Lower leg skin (tissue), 3 donors: ENCODE data around the gene BORCS5.

Experiments
- POLR2A ChIP-seq, 2 donors: fragments of 450-650 bp; IDR thresholded peaks; one replicate each; pipeline ENCODE4 v1.6.1; 2016 to 2017; ENCODE audit warnings: antibody characterized with exemption in 2 of 2, mild to moderate bottlenecking in 1 of 2, moderate library complexity in 1 of 2
- TF ChIP-seq, protein P1 (sequence below), 3 donors: fragments of 450-650 bp; IDR thresholded peaks; one replicate each; pipeline ENCODE4 v1.5.1; 2016; ENCODE audit warnings: antibody characterized with exemption in 3 of 3, mild to moderate bottlenecking in 3 of 3, moderate library complexity in 2 of 3

DNA sequence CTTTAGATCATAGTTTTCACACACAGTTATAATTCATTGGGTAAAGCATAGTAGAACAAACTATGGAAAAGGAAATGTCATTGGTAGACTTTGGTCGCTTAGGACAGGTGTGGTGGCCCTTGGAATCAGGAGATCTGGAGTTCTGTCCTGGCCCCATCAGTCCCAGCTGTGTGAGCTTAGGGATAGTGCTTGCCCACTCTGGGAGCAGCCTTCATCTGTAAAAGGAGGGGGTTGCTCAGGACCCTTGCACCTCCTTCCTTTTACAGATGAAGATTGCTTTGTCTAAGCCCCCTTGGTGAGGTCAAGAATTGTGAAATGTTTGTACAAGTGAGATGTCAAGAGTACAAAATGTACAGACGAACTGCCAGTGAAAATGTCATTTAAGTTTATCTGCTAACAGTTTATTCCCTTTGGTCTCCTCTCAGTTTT is 93.2 kb downstream of the BORCS5 start:
- TF ChIP-seq, protein P1, sequence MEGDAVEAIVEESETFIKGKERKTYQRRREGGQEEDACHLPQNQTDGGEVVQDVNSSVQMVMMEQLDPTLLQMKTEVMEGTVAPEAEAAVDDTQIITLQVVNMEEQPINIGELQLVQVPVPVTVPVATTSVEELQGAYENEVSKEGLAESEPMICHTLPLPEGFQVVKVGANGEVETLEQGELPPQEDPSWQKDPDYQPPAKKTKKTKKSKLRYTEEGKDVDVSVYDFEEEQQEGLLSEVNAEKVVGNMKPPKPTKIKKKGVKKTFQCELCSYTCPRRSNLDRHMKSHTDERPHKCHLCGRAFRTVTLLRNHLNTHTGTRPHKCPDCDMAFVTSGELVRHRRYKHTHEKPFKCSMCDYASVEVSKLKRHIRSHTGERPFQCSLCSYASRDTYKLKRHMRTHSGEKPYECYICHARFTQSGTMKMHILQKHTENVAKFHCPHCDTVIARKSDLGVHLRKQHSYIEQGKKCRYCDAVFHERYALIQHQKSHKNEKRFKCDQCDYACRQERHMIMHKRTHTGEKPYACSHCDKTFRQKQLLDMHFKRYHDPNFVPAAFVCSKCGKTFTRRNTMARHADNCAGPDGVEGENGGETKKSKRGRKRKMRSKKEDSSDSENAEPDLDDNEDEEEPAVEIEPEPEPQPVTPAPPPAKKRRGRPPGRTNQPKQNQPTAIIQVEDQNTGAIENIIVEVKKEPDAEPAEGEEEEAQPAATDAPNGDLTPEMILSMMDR (IDR thresholded peaks at IDR 0.05): no peak
- no peak for TF ChIP-seq POLR2A (IDR thresholded peaks at IDR 0.05)
